Fibroblast of lung (primary cell): Measurements from ENCODE around the gene TFAP2D. TPM values are rescaled to one million over a fixed set of nuclear protein-coding genes. Genes with fewer than 3 reads are reported as not detected.

ENCODE experiments used
- DNase-seq, 2 donors: peaks; one replicate each; pipeline versions ENCODE4 v3.0.0 to v3.0.0-alpha.2; 2010; ENCODE audit warnings: low read depth in 2 of 2
- H2AFZ ChIP-seq: 2 replicates; pipeline ENCODE4 v1.5.1; 2012; ENCODE audit warnings: low read length, control low read depth, inconsistent platforms
- H3K27ac ChIP-seq: 2 replicates; pipeline ENCODE4 v1.5.1; 2011; ENCODE audit warnings: low read length, control low read depth; ENCODE audit not compliant: insufficient read depth
- H3K27me3 ChIP-seq: 2 replicates; pipeline ENCODE4 v1.5.1; 2011; ENCODE audit warnings: mild to moderate bottlenecking, low read length; ENCODE audit not compliant: control insufficient read depth, insufficient read depth
- H3K36me3 ChIP-seq: 2 replicates; pipeline ENCODE4 v1.5.1; 2011; ENCODE audit warnings: low read length; ENCODE audit not compliant: control insufficient read depth, insufficient read depth
- H3K4me1 ChIP-seq: 2 replicates; pipeline ENCODE4 v1.5.1; 2011; ENCODE audit warnings: low read length; ENCODE audit not compliant: control insufficient read depth, insufficient read depth; ENCODE audit errors: extremely low read depth
- H3K4me2 ChIP-seq: 2 replicates; pipeline ENCODE4 v1.5.1; 2011; ENCODE audit warnings: low read length, control low read depth; ENCODE audit not compliant: insufficient read depth; ENCODE audit errors: extremely low read depth
- H3K4me3 ChIP-seq, 4 experiments: fragments of 200-600 bp in 1 of 4; sonication (generic) in 1 of 4; replicated peaks in 1 of 4; 2 replicates each; pipeline ENCODE4 v1.5.1; 2011 to 2016; ENCODE audit warnings: low read length in 4 of 4, low read depth in 3 of 4, mild to moderate bottlenecking in 3 of 4, control low read depth in 2 of 4, inconsistent platforms in 1 of 4, mixed read lengths in 1 of 4; ENCODE audit not compliant: insufficient read depth in 1 of 4; ENCODE audit errors: control extremely low read depth in 1 of 4
- H3K79me2 ChIP-seq: 2 replicates; pipeline ENCODE4 v1.5.1; 2012; ENCODE audit warnings: mild to moderate bottlenecking, low read length, inconsistent platforms; ENCODE audit not compliant: control insufficient read depth, insufficient read depth
- H3K9ac ChIP-seq: 2 replicates; pipeline ENCODE4 v1.5.1; 2011; ENCODE audit warnings: mild to moderate bottlenecking, low read length, control low read depth; ENCODE audit not compliant: insufficient read depth
- H3K9me3 ChIP-seq: 2 replicates; pipeline ENCODE4 v1.5.1; 2012; ENCODE audit warnings: low read depth, low read length; ENCODE audit not compliant: control insufficient read depth, insufficient read depth
- H4K20me1 ChIP-seq: 2 replicates; pipeline ENCODE4 v1.5.1; 2011; ENCODE audit warnings: low read length; ENCODE audit not compliant: control insufficient read depth, insufficient read depth; ENCODE audit errors: extremely low read depth
- CTCF ChIP-seq, 2 donors: IDR thresholded peaks in 1 of 2; conservative IDR thresholded peaks in 1 of 2; 1 replicate in 1 of 2; 2 replicates in 1 of 2; pipeline ENCODE4 v1.5.1; 2011 to 2012; ENCODE audit warnings: low read length in 2 of 2, control low read depth in 1 of 2, inconsistent platforms in 1 of 2, low read depth in 1 of 2, mild to moderate bottlenecking in 1 of 2
- EZH2 ChIP-seq: IDR thresholded peaks from 2 replicates; pipeline ENCODE4 v1.5.1; 2012; ENCODE audit warnings: low read length, control low read depth, mild to moderate bottlenecking; ENCODE audit errors: missing control alignments
- polyA plus RNA-seq, 2 donors: library from polyadenylated mRNA; depleted of rRNA in 1 of 2; stranded (reverse) in 1 of 2; unstranded in 1 of 2; fragments of >200 nt; gene quantifications; 2 replicates each; pipeline ENCODE4 v1.2.1, GENCODE V29; 2011 to 2012; ENCODE audit warnings: missing spikeins in 1 of 2
- total RNA-seq: library from RNA; depleted of rRNA; stranded (reverse); fragments of >200 nt; gene quantifications from 2 replicates; pipeline ENCODE4 v1.2.1, GENCODE V29; 2014

TFAP2D gene
- total and polyA plus RNA-seq, 2 donors (not counting 1 experiment from before 2014, with no cell fraction given), result not detected

DNA sequence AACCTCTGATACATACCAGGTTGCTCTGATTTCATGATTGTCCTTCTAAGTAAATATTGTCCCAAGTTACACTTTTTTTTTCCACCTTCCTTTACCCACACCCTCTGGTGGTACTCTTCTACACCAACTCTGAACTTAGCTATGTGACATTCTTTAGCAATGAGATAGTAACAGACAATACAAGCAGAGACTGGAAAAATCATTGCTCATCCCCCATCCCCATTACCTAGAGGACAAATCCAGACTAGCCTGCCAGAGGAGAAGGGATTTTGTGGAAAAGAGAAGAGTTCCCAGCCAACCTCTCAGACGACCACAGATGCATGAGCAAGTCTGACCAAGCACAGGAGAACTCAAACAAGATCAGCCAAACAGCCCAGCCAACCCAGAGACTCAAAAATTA is 72.6 kb downstream of the TFAP2D start:
- Histone ChIP-seq H3K79me2 (no peaks in the 10 kb centered on the region), H3K9me3 (no peaks in the 10 kb centered on the region), H3K9ac (no peak overlapping the region), H3K27ac (no peak overlapping the region), H3K36me3 (no peaks in the 10 kb centered on the region), H3K27me3 (no peaks in the 10 kb centered on the region), H3K4me3 (no peak overlapping the region), H3K4me2 (no peak overlapping the region), H3K4me1 (no peaks in the 10 kb centered on the region), H4K20me1 (no peaks in the 10 kb centered on the region), H2AFZ (no peak overlapping the region)
- TF ChIP-seq CTCF (conservative IDR thresholded peaks at IDR 0.05 in 1 of 2, IDR thresholded peaks at IDR 0.05 in 1 of 2; ENCODE audit: low read depth in 1 of 2, low read length in 2 of 2), result no peak
- no peak for DNase-seq

DNA sequence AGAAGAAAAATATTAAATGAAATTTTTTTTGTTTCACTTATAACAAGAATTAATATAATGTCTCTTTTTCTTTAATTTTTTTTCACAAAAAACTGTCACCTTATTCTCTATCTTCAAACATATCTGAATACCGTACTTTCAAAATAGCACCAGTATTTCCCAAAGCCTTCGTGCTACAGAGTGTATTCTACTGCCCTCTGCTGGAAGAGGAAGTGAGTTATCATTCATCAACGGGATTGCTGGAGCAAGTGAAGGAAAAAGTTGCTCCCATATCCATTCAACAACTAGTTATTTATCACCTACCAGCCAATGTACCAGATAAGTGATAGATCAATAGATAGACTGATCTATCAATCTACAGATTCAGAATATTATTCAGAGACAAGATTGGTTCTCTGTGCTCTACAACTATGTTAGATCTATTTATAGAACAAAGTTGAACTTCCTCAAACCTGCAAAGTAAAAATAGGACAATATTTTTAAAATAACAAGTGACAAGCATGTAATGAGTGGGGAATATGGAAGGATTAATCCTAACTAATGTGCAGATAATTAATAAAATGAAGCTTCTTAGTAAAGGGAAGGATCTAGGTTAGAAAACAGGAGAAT is 78.7 kb downstream of the TFAP2D start:
- H3K36me3 ChIP-seq, result no peaks in the 10 kb centered on the region
- no peaks in the 10 kb centered on the region for H3K9me3 ChIP-seq
- H4K20me1 ChIP-seq, result no peaks in the 10 kb centered on the region
- H3K27me3 ChIP-seq, result no peaks in the 10 kb centered on the region
- no peak overlapping the region for H2AFZ ChIP-seq
- TF ChIP-seq CTCF (conservative IDR thresholded peaks at IDR 0.05 in 1 of 2, IDR thresholded peaks at IDR 0.05 in 1 of 2; ENCODE audit: low read depth in 1 of 2, low read length in 2 of 2) (peak; percentile 75 to 81), EZH2 (no peak)
- H3K79me2 ChIP-seq, result no peaks in the 10 kb centered on the region
- H3K9ac ChIP-seq, result no peak overlapping the region
- H3K4me3 ChIP-seq, result no peak overlapping the region
- no peak overlapping the region for H3K4me2 ChIP-seq
- DNase-seq, result peak; percentile 4 to 46
- no peaks in the 10 kb centered on the region for H3K4me1 ChIP-seq
- H3K27ac ChIP-seq, result no peak overlapping the region

- Histone ChIP-seq H3K4me3 (no peak overlapping the region), H3K79me2 (no peaks in the 10 kb centered on the region), H3K9ac (no peak overlapping the region), H3K4me1 (no peaks in the 10 kb centered on the region), H3K9me3 (no peaks in the 10 kb centered on the region), H3K27me3 (no peaks in the 10 kb centered on the region), H3K27ac (no peak overlapping the region), H2AFZ (no peak overlapping the region), H3K36me3 (no peaks in the 10 kb centered on the region), H4K20me1 (no peaks in the 10 kb centered on the region), H3K4me2 (no peak overlapping the region)
- no peak for DNase-seq
- no peak for TF ChIP-seq EZH2
- no peak for TF ChIP-seq CTCF (conservative IDR thresholded peaks at IDR 0.05 in 1 of 2, IDR thresholded peaks at IDR 0.05 in 1 of 2; ENCODE audit: low read depth in 1 of 2, low read length in 2 of 2)
Observed at GRCh38 chr6:50792771-50793170, 79.4 kb downstream of the TFAP2D start.
